HG02759 (cell line): ENCODE measurements around the gene NEMP1.

Experiments
- ATAC-seq: cut with Tn5 transposase; IDR thresholded peaks from one replicate; pipeline ENCODE4 v1.9.1; 2021; ENCODE audit warnings: mild to moderate bottlenecking, moderate library complexity; ENCODE audit not compliant: unreplicated experiment

The NEMP1 gene

GRCh38 chr12:57005980-57006808 lies 72.4 kb downstream of the NEMP1 start, which contains the start of gene ZBTB39:
TSS of gene ZBTB39 (minus strand) at chr12:57006546. CDS start at chr12:57004917, 1,629 bp downstream.
- ATAC-seq = peak; percentile 85
